Spleen (tissue), 11 donors: ENCODE results near the gene CDK11B. TPM values are rescaled to one million over a fixed set of nuclear protein-coding genes. Genes with fewer than 3 reads are reported as not detected.

Experiments
- DNase-seq: peaks from one replicate; pipeline ENCODE4 v3.0.0-alpha.2; 2020
- H3K27ac ChIP-seq, 8 donors: fragments of 200-600 bp; sonication (generic) in 7 of 8; 1 replicate in 4 of 8; 2 replicates in 4 of 8; pipeline versions ENCODE4 v1.5.0 to v1.8.0; 2016 to 2021; ENCODE audit warnings: inconsistent platforms in 4 of 8, mild to moderate bottlenecking in 4 of 8, moderate library complexity in 1 of 8
- H3K27me3 ChIP-seq, 7 donors: fragments of 200-600 bp; sonication (generic) in 6 of 7; replicated peaks in 1 of 7; 1 replicate in 4 of 7; 2 replicates in 3 of 7; pipeline versions ENCODE4 v1.5.0 to v1.8.0; 2016 to 2021; ENCODE audit warnings: inconsistent platforms in 3 of 7, mild to moderate bottlenecking in 1 of 7
- H3K36me3 ChIP-seq, 6 donors: fragments of 200-600 bp; sonication (generic) in 5 of 6; 1 replicate in 4 of 6; 2 replicates in 2 of 6; pipeline versions ENCODE4 v1.5.0 to v1.8.0; 2016 to 2021; ENCODE audit warnings: inconsistent platforms in 2 of 6
- H3K4me1 ChIP-seq, 6 donors: fragments of 200-600 bp; sonication (generic) in 5 of 6; 1 replicate in 3 of 6; 2 replicates in 3 of 6; pipeline versions ENCODE4 v1.5.0 to v1.8.0; 2016 to 2021; ENCODE audit warnings: inconsistent platforms in 3 of 6
- H3K4me3 ChIP-seq, 8 donors: fragments of 200-600 bp; sonication (generic) in 7 of 8; 1 replicate in 4 of 8; 2 replicates in 4 of 8; pipeline versions ENCODE4 v1.5.0 to v1.8.0; 2016 to 2021; ENCODE audit warnings: inconsistent platforms in 4 of 8, mild to moderate bottlenecking in 4 of 8, moderate library complexity in 2 of 8
- H3K9me3 ChIP-seq, 8 donors: fragments of 200-600 bp; sonication (generic) in 7 of 8; 1 replicate in 4 of 8; 2 replicates in 4 of 8; pipeline versions ENCODE4 v1.5.0 to v1.8.0; 2016 to 2021; ENCODE audit warnings: inconsistent platforms in 4 of 8
- CTCF ChIP-seq, 11 experiments: fragments of 200-600 bp in 7 of 11; fragments of 450-650 bp in 4 of 11; sonication (generic) in 4 of 11; IDR thresholded peaks in 8 of 11; conservative IDR thresholded peaks in 3 of 11; 1 replicate in 7 of 11; 2 replicates in 4 of 11; pipeline versions ENCODE4 v1.4.0 to v1.8.0; 2016 to 2021; ENCODE audit warnings: antibody characterized with exemption in 11 of 11, inconsistent platforms in 4 of 11, mild to moderate bottlenecking in 1 of 11
- POLR2A ChIP-seq, 3 donors: fragments of 450-650 bp; IDR thresholded peaks; one replicate each; pipeline ENCODE4 v1.5.1; 2017; ENCODE audit warnings: antibody characterized with exemption in 3 of 3, mild to moderate bottlenecking in 1 of 3
- POLR2AphosphoS5 ChIP-seq, 3 donors: sonication (generic); formaldehyde crosslinking; IDR thresholded peaks; one replicate each; pipeline ENCODE4 v1.5.1; 2017; ENCODE audit warnings: antibody characterized with exemption in 3 of 3
- WGBS, 5 donors: extraction: QIAGEN DNeasy Blood & Tissue Kit in 3 of 5; methylation state at CpG; one replicate each; pipeline versions ENCODE4 v1.1.5 to v1.1.7; 2013 to 2018; 5-methylcytosine and 5-hydroxymethylcytosine counted together
- intact Hi-C: fragments of 100-400 bp; cut with DNase I; formaldehyde crosslinking; loops from one replicate; pipeline ENCODE4 v1.15.0; 2023; ENCODE audit warnings: low total_unique reads
- polyA plus RNA-seq, 3 donors: library from polyadenylated mRNA; stranded (reverse); fragments of 200-250 nt; gene quantifications; one replicate each; pipeline ENCODE4 v1.2.1, GENCODE V29; 2013
- total RNA-seq, 7 donors: library from RNA; depleted of rRNA in 3 of 7; stranded (reverse); fragments of >200 nt in 3 of 7; fragmentation: NEBNext Ultra II Directional in 4 of 7; extraction: Animal tissue kit (Norgen Biotek cat#: 25700) in 4 of 7; gene quantifications; one replicate each; pipeline versions ENCODE4 v1.1.0 to v1.2.1, GENCODE V29; 2016 to 2021
- donor health status: healthy with polysubstance abuse.
- donor health status: DM: no; HTN: no; CAD: no; lungs with moderate emphysema.
- donor health status: DM: no; HTN: no; CAD: no.
- donor health status: Bipolar disorder and iron deficiency.
- donor health status: healthy.
- donor health status: DM: no; HTN: no; CAD: no.
- donor health status: DM: yes; HTN: yes; CAD: no.

The CDK11B gene
- total and polyA plus RNA-seq, 10 donors: 19.4 to 38.2 (median 29.2) TPM

DNA sequence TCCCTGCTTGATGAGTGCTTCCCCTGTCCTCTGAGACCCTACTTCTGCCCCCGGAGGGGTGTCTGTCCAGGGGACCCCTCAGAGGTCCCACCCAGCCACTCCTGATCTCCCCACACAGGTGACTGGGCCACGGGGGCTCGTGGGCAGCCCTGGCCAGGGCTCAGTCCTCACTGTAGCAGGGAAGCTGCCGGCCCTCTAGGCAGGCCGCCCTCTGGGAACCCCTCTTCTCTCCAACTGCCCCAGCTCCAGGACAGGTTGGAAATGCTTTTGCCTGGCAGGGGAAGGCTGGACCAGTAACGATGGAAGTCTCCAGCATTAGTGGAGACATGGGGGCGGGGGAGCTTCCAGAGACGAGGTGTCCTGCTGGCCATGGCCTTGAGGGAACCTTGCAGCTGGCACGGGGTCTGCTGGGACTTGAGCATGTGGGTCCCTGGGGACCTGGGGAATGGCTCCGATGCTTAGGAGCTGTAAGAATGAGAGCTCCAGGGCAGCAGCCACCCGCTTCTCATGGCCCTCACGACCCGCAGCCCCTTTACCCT is 55.8 kb downstream of the CDK11B start:
- Histone ChIP-seq H3K27me3 (peaks cover 0 to 34% (median 15%) of the 10 kb centered on the region in 7 donors), H3K27ac (no peak overlapping the region), H3K36me3 (no peaks in the 10 kb centered on the region), H3K4me1 (peaks cover 12 to 64% (median 42%) of the 10 kb centered on the region in 6 donors), H3K4me3 (no peak overlapping the region), H3K9me3 (no peaks in the 10 kb centered on the region)
- no peak for TF ChIP-seq POLR2A (IDR thresholded peaks at IDR 0.05)
- WGBS, 5 donors: 53 to 84% (median 75%) methylated on average over 4 to 13 of the region's 13 CpGs
- intact Hi-C loops: no loop called here
- peak; percentile 67 for DNase-seq

DNA sequence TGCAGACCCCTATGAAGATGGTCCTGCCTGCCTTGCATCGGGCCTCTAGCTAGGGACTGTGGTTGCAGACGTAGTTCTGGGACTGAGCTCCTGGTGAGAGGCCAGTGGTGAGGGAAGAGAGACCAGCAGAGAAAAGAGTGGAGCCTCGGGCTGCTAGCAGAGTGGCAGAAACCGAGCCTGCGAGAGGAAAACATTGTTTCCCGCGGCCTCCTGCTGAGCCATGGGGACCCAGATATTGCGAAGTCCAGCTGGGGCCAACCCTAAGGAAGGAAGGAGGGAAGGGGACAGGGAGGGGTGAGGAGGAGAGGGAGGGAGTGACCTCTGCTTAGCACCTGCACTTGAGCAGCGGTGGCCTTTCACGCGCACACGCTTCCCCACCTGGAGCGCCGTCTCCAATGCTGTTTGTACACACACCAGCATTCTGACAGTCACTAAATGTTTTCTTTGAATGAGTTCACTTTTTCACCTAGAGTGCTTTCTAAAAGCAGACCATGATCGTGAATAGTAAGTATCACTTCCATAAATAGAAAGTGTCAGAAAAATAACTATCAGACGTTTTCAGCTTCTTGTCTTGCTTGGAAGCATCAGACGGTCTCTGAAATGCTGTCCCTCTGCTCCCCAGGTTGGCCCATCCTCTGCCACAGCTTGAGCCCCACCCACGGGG is 56.4 kb downstream of the CDK11B start:
- peaks cover 0 to 40% (median 15%) of the 10 kb centered on the region in 7 donors for H3K27me3 ChIP-seq
- TF ChIP-seq POLR2AphosphoS5 (IDR thresholded peaks at IDR 0.05): no peak
- TF ChIP-seq POLR2A (IDR thresholded peaks at IDR 0.05): no peak
- TF ChIP-seq CTCF (IDR thresholded peaks at IDR 0.05 in 8 of 11, conservative IDR thresholded peaks at IDR 0.05 in 3 of 11): no peak
- no peak for DNase-seq
- intact Hi-C loops: no loop called here
- H3K4me3 ChIP-seq: no peak overlapping the region
- no peak overlapping the region for H3K27ac ChIP-seq
- H3K36me3 ChIP-seq: no peaks in the 10 kb centered on the region
- WGBS, 5 donors: 48 to 60% (median 58%) methylated on average over 18 of the region's 18 CpGs
- H3K9me3 ChIP-seq: no peaks in the 10 kb centered on the region
- peaks cover 12 to 66% (median 47%) of the 10 kb centered on the region in 6 donors for H3K4me1 ChIP-seq

- WGBS, 5 donors: 88 to 94% (median 89%) methylated on average over 12 to 15 of the region's 15 CpGs
- Histone ChIP-seq H3K36me3 (no peaks in the 10 kb centered on the region), H3K4me3 (no peak overlapping the region), H3K27me3 (peaks cover 0 to 45% (median 15%) of the 10 kb centered on the region in 7 donors), H3K27ac (no peak overlapping the region), H3K4me1 (peaks cover 9 to 66% (median 45%) of the 10 kb centered on the region in 6 donors), H3K9me3 (no peaks in the 10 kb centered on the region)
- intact Hi-C loops: no loop called here
- no peak for TF ChIP-seq POLR2A (IDR thresholded peaks at IDR 0.05)
- TF ChIP-seq CTCF (IDR thresholded peaks at IDR 0.05 in 8 of 11, conservative IDR thresholded peaks at IDR 0.05 in 3 of 11): no peak
- TF ChIP-seq POLR2AphosphoS5 (IDR thresholded peaks at IDR 0.05): no peak
- peak; percentile 72 for DNase-seq
Measured at GRCh38 chr1:1601564-1602303, 57.1 kb downstream of the CDK11B start.

DNA sequence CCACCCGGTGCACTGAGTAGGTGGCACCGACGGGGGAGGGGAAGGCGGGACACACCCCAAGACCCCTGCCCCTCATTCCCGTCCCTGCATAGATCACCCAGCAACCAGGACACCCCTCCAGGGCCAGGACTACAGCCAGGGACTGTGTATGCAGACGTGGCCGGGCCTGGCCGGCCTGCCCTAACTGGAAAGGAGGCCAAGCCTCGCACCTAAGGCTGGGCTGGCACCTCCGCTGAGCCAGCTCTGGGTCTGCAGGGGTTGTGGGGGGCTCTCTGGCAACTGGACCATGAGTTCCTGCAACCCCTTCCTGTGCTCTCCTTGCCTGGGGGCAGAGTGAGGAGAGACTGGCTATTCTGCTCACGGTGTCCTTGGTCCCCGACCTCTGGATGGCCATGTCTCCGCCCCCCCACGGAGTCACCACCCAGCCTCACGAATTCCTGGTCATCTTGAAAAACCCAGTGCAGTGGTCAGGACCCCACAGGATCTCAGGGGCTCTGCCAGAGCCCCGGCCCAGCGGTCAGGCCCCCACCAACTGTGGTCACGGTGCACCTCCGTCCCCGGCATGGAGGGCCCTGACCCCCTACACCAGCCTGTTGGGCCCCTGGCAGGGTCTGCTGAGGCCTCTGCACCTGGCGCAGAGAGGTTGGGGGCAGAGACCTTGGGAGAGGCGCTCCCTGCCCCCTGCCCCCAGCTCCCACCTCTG is 57.8 kb downstream of the CDK11B start:
- H3K36me3 ChIP-seq: no peaks in the 10 kb centered on the region
- H3K4me1 ChIP-seq: peaks cover 8 to 64% (median 43%) of the 10 kb centered on the region in 6 donors
- TF ChIP-seq POLR2AphosphoS5 (IDR thresholded peaks at IDR 0.05) (no peak), CTCF (IDR thresholded peaks at IDR 0.05 in 8 of 11, conservative IDR thresholded peaks at IDR 0.05 in 3 of 11) (no peak), POLR2A (IDR thresholded peaks at IDR 0.05) (no peak)
- peak overlapping the region in 2 of 8 donors; percentile 55 to 80 for H3K4me3 ChIP-seq
- DNase-seq: peak; percentile 73
- intact Hi-C loops: no loop called here
- H3K9me3 ChIP-seq: no peaks in the 10 kb centered on the region
- 77 to 85% (median 81%) methylated on average over 13 to 22 of the region's 22 CpGs for WGBS, 5 donors
- peaks cover 0 to 51% (median 15%) of the 10 kb centered on the region in 7 donors for H3K27me3 ChIP-seq
- H3K27ac ChIP-seq: no peak overlapping the region
